Measurements from ENCODE around the gene MAN2B1. TPM values are rescaled to one million over a fixed set of nuclear protein-coding genes. Genes with fewer than 3 reads are reported as not detected.

MAN2B1 gene
- polyA plus RNA-seq, 2 of the 4 experiments (the other 2 are of a cell fraction) = 13.0 to 16.3 TPM

GRCh38 chr19:12665281-12665573 is 1.3 kb downstream of the MAN2B1 start:
- TF ChIP-seq POLR2A (IDR thresholded peaks at IDR 0.05; ENCODE audit: low read length) (no peak), TP53 (CRISPR knock-in tag; IDR thresholded peaks at IDR 0.05) (no peak), RARB (CRISPR knock-in tag; IDR thresholded peaks at IDR 0.05) (no peak), CHD2 (IDR thresholded peaks at IDR 0.05; ENCODE audit: low read length, partially characterized antibody) (no peak), MAX (IDR thresholded peaks at IDR 0.05) (no peak), ZNF302 (CRISPR knock-in tag; IDR thresholded peaks at IDR 0.05) (no peak), HOXB5 (CRISPR knock-in tag; IDR thresholded peaks at IDR 0.05) (no peak), BCL3 (IDR thresholded peaks at IDR 0.05) (no peak), POLR2AphosphoS2 (conservative IDR thresholded peaks at IDR 0.05; ENCODE audit: low read length) (no peak), ESRRA (IDR thresholded peaks at IDR 0.05; ENCODE audit: borderline replicate concordance, low read length) (no peak), HDAC2 (IDR thresholded peaks at IDR 0.05) (no peak), KDM5A (IDR thresholded peaks at IDR 0.05) (no peak), GATA3 (IDR thresholded peaks at IDR 0.05; ENCODE audit: borderline replicate concordance) (no peak), PHF8 (IDR thresholded peaks at IDR 0.05; ENCODE audit: borderline replicate concordance, low read depth) (no peak), ZC3H11A (IDR thresholded peaks at IDR 0.05) (no peak), HEYL (CRISPR knock-in tag; IDR thresholded peaks at IDR 0.05) (no peak), EHF (CRISPR knock-in tag; IDR thresholded peaks at IDR 0.05) (no peak)
- TF ChIP-seq, protein P1, sequence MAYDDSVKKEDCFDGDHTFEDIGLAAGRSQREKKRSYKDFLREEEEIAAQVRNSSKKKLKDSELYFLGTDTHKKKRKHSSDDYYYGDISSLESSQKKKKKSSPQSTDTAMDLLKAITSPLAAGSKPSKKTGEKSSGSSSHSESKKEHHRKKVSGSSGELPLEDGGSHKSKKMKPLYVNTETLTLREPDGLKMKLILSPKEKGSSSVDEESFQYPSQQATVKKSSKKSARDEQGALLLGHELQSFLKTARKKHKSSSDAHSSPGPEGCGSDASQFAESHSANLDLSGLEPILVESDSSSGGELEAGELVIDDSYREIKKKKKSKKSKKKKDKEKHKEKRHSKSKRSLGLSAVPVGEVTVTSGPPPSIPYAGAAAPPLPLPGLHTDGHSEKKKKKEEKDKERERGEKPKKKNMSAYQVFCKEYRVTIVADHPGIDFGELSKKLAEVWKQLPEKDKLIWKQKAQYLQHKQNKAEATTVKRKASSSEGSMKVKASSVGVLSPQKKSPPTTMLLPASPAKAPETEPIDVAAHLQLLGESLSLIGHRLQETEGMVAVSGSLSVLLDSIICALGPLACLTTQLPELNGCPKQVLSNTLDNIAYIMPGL (CRISPR knock-in tag; IDR thresholded peaks at IDR 0.05; ENCODE audit: borderline replicate concordance) = no peak
- TF ChIP-seq, protein P2, sequence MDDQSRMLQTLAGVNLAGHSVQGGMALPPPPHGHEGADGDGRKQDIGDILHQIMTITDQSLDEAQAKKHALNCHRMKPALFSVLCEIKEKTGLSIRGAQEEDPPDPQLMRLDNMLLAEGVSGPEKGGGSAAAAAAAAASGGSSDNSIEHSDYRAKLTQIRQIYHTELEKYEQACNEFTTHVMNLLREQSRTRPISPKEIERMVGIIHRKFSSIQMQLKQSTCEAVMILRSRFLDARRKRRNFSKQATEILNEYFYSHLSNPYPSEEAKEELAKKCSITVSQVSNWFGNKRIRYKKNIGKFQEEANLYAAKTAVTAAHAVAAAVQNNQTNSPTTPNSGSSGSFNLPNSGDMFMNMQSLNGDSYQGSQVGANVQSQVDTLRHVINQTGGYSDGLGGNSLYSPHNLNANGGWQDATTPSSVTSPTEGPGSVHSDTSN (IDR thresholded peaks at IDR 0.05) = no peak
- H3K4me2 ChIP-seq = no peak overlapping the region
- DNase-seq (ENCODE audit: low read depth in 1 of 2, low spot score in 1 of 2) (no peak), FAIRE-seq (no peak), ATAC-seq (no peak)
- H3K27ac ChIP-seq = no peak overlapping the region
- ChIA-PET POLR2A (interaction anchor here (1.2 kb wide), 1 partner anchor 54 kb away, joined by 3 read pairs; the partner anchor contains the start of genes ZNF490 and ZNF791), CTCF (no interaction called here)
- H3K4me3 ChIP-seq = no peak overlapping the region
- 97% methylated on average over 10 of the region's 10 CpGs for WGBS (ENCODE audit: missing lambda C conversion rate)
- H3K9me3 ChIP-seq = no peaks in the 10 kb centered on the region
- H3K4me1 ChIP-seq = peaks cover 6% of the 10 kb centered on the region

- Histone ChIP-seq H3K4me2 (no peak overlapping the region), H3K9me3 (no peaks in the 10 kb centered on the region), H3K4me1 (peaks cover 6% of the 10 kb centered on the region), H3K27ac (no peak overlapping the region), H3K4me3 (no peak overlapping the region)
- POLR2A ChIA-PET = no interaction called here
- no peak for DNase-seq (ENCODE audit: low read depth in 1 of 2, low spot score in 1 of 2)
- no peak for FAIRE-seq
- ATAC-seq = no peak
- CTCF ChIA-PET = no interaction called here
- TF ChIP-seq POLR2A (IDR thresholded peaks at IDR 0.05; ENCODE audit: low read length) = no peak
- no peak for TF ChIP-seq HEYL (CRISPR knock-in tag; IDR thresholded peaks at IDR 0.05)
- no peak for TF ChIP-seq HOXB13 (CRISPR knock-in tag; IDR thresholded peaks at IDR 0.05; ENCODE audit: low read depth)
- no peak for TF ChIP-seq KDM5A (IDR thresholded peaks at IDR 0.05)
- TF ChIP-seq EHF (CRISPR knock-in tag; IDR thresholded peaks at IDR 0.05) = no peak
- no peak for TF ChIP-seq MAFK (IDR thresholded peaks at IDR 0.05; ENCODE audit: partially characterized antibody)
- no peak for TF ChIP-seq ZNF302 (CRISPR knock-in tag; IDR thresholded peaks at IDR 0.05)
- TF ChIP-seq CHD2 (IDR thresholded peaks at IDR 0.05; ENCODE audit: low read length, partially characterized antibody) = no peak
- TF ChIP-seq NFE2L2 (conservative IDR thresholded peaks at IDR 0.05; ENCODE audit: low read length) = no peak
- TF ChIP-seq, protein P3, sequence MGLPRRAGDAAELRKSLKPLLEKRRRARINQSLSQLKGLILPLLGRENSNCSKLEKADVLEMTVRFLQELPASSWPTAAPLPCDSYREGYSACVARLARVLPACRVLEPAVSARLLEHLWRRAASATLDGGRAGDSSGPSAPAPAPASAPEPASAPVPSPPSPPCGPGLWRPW (IDR thresholded peaks at IDR 0.05) = no peak
- TF ChIP-seq CBX8 (IDR thresholded peaks at IDR 0.05) = no peak
- TF ChIP-seq CEBPB (IDR thresholded peaks at IDR 0.05) = no peak
- TF ChIP-seq FOXS1 (CRISPR knock-in tag; IDR thresholded peaks at IDR 0.05) = no peak
- no peak for TF ChIP-seq ZSCAN20 (CRISPR knock-in tag; IDR thresholded peaks at IDR 0.05)
- no peak for TF ChIP-seq SMC3 (IDR thresholded peaks at IDR 0.05)
- no peak for TF ChIP-seq HOXA7 (CRISPR knock-in tag; IDR thresholded peaks at IDR 0.05)
- no peak for TF ChIP-seq EHMT2 (IDR thresholded peaks at IDR 0.05; ENCODE audit: low read depth)
- no peak for TF ChIP-seq RNF2 (IDR thresholded peaks at IDR 0.05; ENCODE audit: borderline replicate concordance, low read depth)
- TF ChIP-seq RARB (CRISPR knock-in tag; IDR thresholded peaks at IDR 0.05) = no peak
- TF ChIP-seq EP300 (IDR thresholded peaks at IDR 0.05) = no peak
- 92% methylated on average over 18 of the region's 29 CpGs for WGBS (ENCODE audit: missing lambda C conversion rate)
These were observed 1.9 kb downstream of the MAN2B1 start for GRCh38 chr19:12664406-12665280.

All from A549 (cell line).